HG03558 (cell line): ENCODE measurements around the gene PRG2.

Source experiments
- ATAC-seq: cut with Tn5 transposase; IDR thresholded peaks from one replicate; pipeline ENCODE4 v1.9.1; 2021; ENCODE audit warnings: moderate number of reproducible peaks; ENCODE audit not compliant: unreplicated experiment; ENCODE audit errors: extremely low read depth

PRG2 gene

DNA sequence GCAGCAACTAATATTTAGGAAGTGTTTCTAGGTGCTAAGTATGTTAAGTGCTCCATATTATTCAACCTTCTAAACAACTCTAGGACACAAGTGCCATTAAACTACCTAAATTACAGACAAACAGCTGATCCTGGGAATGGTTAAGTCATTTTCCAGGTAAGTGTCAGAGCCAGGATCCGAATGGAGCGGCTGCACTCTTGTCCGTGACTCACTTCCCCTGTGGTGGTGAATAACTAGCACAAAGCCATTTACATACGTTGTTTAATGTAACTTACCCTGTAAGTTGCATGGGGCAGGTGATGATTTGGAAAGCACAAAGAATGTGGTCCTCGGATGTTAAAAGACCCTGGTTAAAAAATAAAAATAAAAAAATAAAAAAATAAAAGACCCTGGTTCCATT lies 8.8 kb upstream of the PRG2 start:
- no peak for ATAC-seq

DNA sequence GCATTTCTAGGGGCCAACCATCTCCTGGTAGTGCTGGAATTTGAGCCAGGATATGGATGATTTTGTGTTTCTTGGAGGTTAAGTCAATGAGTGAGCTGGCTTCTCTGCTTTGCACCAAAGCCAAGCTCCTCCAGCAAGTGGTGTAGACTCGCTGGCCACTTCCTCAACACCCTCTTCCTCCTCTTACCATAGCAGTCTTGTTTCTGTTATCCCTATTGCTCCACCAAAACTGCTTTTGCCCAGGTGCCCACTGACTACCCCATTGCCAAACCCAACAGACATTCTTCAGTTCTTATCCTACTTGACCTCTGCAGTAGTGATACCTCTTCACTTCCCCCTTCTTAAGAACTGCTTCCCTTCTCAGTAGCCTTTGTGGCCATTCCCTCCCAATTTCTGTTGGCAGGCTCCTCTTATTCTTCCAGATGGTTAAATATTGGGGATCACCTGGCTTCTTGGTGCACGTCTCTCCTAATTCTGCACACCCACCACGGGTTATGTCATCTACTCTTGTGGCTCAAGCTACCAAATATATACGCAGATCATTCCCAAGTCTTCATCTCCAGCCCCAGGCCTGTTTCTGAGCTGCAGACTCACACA lies 7.0 kb upstream of the PRG2 start:
- no peak for ATAC-seq

DNA sequence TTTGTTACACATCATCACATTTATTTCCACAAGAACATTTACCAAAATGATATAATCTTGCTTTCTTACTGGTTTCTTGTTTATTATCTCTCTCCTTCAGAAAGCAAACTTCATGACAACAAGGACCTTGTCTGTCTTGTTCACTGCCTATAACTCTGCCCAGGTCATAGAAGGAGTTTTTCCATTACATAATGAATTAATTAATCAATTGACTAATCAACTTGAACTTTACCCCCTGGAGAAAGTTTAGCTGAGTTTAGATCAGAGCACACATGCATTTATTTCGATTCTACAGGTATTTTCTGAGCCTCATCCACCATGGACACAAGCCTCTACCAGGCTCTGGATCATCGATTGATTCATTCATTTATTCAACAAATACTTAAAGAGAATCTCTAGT lies 6.3 kb upstream of the PRG2 start:
- ATAC-seq: no peak

DNA sequence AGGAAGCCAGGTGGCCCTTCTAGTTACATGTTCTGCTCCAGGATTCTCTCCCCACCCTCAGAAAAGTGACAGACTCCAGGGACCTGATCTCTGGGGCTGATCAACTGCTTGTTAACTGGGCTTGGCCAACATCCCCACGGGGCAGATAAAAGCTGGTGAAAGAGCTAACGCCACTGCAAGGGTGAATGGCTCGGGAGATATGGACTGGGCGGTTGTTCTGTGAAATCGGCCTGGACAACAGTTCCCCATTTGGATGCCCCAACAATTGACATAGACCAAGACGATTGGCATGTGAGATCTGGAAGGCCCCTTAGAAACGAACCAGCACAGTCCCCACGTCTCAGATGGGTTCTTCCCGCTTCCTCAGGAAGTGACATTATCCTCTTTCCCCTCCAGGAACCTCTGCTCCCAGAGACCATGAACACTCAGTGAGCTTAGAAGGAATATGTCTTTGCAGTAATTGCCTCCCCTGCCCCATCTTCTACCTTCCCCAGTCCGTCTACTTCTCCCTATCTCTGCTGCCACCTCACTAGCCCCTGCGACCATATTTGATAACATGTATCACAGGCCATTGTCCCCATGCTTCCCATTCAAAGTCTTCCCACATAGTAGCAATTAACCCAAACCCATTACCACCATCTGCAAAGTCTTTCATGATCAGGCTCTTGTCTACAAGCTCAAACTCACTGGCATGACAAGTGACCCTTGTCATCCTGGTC lies 5.6 kb upstream of the PRG2 start:
- no peak for ATAC-seq

DNA sequence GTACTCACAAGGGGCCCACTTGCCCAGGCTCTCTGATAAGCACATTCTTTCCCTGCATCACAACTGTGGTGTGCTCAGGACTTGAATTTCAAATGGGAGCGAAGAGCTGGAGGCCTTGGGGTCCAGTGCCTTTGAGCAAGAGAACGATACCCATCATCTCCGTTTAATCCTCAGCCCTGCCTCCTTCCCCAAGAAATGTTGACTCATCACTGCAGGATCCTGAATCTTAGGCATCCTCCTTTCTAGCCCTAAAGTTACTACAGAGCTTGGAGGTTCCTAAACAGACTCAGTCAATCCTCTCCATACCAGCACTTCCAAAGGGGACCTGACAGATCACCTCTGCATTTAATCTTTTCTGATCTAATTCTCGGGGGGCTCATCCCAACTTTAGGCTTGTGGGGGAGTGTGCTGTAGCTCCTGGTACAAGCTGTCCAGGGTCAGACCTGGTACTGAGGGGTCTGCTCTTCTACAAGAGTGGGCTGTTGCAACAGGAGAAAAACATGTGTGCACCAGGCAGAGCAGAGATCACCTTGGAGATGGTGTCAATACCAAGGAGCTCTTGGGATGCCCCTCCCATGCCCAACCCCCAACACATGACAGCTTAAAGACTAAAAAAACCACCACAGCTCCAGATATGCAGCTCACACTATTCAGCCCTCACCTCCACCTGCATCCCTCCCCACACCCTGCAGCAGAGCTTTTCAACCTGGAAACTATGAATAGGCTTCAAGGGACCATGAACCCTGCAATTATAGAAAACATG lies 3.9 kb upstream of the PRG2 start:
- ATAC-seq: no peak

DNA sequence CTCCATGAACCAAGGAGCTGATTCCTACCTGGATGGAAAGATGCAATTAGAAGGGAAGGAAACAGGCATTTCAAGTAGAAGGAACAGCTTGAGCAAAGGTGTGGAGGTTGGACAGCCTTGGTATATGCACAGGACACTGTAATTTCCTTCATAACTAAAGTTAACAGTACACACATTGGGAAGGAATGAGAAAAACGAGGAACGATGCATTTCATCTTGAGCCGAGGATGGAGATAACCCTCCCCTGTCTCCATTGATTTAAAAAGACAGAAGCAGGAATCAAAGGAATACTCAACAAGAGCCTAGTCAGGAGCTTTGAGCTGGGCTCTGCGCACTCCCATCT lies 2.3 kb upstream of the PRG2 start:
- no peak for ATAC-seq

DNA sequence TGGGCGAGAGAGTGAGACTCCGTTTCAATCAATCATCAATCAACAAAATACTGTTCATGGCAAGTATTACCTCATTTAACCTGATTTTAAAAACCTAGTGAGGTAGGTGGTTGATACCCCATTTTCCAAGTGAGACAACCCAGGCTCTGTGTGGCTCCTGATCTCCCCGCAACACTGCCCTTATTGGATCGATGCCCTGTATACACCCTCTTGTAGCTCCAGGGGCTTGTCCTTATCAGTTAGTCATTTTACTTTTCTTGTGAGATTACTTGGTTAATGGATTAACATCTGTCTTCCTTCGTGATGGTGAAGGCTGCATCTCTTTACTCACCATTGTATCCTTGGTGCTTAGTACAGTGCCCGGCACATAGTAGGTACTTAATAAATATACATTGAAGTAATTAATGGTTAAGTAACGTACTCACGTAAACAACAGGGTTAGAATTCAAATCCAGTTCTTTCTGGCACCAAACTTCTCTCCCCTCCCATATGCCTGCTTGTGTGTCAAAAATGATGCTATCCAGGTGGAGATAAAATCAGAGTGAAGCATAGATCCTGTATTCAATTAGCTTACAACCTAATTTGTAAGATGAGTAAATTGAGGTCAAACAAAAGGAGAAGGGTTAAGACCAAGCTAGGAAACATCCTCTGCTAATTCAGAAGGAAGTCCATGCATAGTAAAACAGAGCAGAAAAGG lies 1.8 kb upstream of the PRG2 start:
- ATAC-seq: no peak

DNA sequence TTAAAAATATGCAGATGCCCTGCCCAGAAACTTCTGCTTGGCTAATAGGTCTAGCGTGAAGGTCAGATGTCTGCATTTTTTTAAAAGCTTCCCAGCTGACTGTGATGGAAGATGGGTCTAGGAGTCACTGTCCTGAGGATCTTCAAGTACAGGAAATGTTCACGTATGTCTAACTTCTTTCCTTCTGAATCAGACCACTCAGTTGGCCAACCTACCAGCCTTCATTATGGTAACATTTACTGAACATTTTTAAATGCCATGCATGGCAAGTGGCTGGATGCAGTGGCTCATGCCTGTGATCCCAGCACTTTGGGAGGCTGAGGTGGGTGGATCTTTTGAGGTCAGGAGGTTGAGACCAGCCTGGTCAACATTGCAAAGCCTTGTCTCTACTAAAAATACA lies 1.1 kb upstream of the PRG2 start:
- no peak for ATAC-seq

DNA sequence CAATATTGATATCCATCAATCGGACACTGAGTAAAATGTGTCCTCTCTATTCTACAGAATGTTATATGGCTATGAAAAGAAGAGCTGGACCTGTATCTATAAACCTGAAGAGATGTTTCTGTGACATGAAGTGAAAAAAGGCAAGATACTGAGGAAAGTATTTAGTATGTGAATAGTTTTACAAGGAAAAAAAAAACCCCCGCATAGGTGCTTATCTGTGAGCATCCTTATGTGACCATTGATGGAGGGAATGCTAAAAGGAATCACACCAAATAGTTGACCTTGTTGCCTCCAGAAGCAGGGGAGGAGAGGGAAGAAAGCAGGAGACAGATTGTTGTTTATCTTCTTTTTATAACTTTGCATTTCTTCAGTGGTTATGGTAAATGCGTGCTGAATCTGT lies 661 bp upstream of the PRG2 start:
- ATAC-seq: no peak

DNA sequence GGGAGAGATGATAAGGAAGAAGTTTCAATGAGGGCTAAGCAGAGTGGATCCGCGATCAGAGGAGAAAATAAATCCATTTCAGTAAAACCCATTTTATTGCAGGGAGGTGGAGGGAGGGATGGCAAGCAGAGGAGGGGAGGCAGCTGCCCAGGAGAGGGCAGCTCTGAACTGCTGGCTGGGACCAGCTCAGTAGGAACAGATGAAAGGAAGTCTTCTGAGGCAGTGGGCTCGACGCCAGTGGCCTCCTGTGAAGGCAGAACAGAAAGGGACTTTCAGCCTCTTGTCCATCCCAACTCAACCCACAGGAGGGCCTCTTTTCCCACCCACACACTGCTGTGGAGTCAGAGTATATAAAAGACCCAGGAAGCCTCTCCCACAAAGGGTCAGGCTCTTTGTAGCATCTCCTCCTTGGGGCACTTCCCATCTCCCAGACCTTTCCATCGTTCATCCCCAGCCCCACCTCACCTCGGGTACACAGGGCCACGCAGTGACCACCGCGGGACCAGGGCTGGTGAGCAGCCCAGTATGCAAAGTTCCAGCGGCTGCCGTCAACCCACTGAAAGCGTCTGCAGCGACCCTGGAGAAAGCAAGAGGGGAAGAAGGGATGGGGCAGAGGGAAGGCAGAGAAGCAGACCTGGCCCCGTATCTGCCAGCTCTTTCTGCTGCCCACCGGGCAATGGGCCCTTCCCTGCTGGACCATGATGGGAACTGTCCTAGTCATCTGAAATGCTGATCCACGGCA lies 3.0 kb downstream of the PRG2 start:
- no peak for ATAC-seq

DNA sequence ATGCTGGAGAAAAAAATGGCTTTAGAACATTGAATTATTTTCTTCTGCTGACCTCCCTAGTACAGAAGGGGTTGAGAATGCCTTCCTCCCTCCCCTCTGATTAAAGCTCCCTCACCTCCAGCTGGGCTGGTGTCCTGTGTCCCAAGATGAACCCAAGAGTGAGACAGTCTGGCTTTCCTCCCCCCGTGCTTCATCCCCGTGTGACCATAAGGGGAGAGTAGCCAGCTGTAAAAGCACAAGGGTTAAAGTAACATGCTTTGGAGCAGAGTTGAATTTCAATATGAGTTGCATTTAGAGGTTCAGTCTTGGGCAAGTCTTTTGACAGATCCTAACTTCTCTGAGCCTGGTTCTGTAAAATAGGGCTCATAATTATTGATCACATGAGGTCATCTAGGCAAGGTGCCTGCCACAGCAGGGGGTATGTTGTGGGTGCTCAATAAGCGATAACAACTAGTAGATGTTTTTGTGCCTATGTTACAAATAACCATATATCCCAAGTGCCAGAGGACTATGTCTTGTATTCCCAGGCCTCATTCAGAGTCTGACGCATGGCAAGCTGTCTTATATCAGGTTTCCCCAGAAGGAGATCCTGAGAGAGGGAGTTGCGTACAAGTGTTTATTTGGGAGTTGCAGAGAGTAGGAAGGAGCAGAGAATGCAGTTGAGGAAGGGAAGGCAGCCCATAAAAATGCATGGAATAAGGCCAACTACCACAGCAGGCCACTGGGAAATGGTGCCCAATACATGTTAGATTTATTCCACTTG lies 4.1 kb downstream of the PRG2 start:
- ATAC-seq: no peak

DNA sequence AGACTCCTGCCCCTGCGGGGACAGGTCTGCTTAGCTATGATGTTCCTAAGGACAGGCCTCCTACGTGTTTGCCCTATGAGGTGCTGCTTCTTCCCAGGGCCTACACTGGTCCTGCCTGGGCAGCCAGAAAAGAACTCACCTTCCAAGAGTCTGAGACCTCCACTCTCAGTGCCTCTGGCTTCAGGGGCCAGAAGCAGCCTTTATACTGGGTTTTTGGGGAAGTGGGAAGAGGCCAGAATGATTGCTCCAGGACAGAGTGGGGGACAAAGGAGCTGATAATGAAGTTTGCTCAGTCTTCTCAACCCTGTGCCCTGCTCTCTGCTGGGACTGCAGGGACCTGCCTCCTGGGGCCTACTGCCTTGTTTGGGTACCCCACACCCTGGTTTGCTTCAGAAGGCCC lies 9.5 kb downstream of the PRG2 start, which contains the start of gene PRG3:
Gene PRG3, minus strand, starts transcription at position 176 of the 400 bp plus-strand sequence. CDS start 442 bp downstream, outside the sequence.
- no peak for ATAC-seq

DNA sequence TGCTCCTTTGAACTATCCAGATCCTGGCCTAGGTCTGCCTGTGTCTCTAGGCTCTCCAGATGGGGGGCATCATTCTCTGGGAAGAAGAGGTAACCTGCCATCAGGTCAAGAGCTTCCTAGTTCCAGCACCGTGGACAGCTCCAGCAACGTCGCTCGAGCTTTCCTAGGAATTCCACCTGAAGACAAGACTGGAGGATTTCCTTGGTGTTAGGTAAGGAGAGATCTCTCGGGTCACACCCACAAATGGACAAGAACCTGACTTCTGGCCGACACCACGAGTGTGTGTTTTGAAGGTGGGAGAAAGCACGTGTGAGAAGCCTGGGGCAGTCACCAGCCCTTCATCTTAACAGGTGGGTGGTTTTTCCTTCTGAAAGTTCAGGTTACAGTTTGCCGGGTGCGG lies 10.7 kb downstream of the PRG2 start:
- ATAC-seq: no peak

DNA sequence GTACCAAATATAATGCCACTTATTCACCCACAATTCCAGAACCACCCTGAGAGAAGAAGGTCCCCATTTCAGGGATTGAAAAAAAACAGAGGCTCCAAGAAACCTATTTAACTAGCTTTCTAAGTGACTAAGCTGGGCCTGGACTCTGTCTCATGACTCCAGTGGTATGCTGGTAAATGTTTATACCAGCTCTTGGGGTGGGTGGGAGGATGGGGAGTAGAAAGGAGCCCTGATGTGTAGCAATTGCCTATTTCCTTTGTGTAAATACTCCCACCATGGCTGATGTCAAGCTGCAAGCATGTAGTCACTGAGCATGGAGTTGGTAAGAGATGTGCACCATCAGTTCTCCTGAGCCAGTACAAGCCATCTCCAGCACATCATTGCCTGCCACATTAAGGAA lies 12.3 kb downstream of the PRG2 start:
- no peak for ATAC-seq

DNA sequence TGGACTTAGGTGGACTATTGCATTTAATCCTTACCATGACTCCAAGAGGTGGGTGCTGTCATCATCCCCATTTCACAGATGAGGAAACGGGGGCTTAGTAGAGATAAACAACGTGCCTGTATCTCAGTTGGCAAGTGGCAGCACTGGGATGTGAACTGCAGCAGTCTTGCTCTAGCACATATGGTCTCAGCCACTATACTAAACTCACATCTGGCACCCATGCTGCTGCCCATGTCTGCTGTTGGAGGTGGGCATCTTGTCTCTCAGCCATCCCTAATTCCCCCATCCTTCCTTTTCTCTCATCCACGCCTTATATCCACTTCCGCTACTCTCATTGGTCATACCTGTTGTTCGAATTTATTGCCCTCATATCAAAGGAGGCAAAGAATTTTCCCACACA lies 13.3 kb downstream of the PRG2 start:
- ATAC-seq: no peak

DNA sequence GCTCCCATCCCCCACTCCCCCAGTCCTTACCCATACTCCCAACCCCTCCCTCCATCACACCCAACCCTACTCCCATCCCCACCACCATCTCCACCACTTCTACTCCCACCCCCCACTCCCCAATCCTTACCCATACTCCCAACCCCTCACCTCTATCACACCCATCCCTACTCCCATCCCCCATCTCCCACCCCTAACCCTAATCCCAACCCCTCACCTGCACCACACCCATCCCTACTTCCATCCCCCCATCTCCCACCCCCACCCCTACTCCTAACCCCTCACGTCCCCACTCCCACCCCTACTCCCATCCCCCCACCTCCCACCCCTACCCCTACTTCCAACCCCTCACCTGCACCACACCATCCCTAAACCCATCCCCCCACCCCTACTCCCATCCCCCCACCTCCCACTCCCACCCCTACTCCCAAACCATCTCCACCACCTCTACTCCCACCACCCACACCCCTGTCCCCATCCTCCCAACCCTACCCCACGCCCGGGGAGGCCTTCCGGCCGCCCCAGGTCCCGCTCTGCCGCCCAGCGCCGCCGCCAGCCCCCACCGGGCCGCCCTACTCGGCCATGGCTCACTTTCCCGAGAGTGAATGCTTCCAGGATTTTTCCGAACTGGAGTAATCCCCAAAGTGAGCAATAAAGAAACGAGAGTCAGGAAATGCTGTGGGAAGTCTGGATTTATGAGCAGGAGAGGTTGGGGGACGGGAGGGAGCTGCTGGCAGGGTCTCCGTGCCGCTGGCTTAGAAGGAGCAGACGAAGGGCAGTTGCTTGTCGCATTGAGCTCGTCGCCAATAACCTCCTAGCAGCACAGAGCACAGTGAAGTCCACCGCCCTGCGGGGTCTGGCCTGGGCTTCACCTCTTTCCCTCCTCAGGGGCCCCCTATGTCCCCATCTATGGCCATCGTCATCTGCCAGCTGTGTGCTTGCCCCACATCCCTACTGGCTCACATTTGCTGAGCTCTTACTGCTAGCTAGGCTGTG lies 14.1 kb downstream of the PRG2 start:
- no peak for ATAC-seq

DNA sequence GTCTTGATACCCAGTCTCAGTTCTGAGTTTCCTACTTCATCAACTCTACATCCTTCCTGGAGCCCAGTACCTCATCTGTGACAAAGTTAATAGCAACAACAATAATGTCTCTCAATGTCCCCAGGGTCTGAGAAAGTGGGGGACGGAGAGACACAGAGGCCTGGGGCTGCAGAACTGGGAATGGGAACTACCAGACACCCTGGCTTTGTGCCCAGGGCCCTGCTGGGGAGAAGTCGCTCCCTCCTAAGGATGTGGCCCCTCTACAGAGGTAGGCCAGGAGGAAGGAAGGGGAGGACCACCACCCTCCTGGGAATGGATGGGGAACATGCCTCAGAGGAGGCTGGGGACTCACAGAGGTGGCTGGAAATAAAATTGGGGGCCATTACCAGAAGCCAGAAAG lies 15.0 kb downstream of the PRG2 start:
- ATAC-seq: no peak

DNA sequence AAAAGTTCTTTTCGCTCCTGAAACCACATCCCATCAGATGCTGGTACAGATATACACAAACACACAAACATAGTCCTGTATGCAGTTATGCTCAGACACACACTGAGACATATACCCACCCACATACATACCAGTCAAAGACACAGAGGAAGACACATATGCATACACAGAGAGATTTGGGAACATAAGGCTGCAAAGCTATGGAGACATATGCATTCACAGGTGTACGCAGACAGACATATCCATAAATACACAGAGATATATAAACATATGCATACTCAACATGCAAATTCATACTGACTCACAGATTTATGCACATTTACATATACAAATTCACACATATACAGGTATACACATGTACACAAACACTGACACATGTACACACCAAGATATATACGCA lies 15.5 kb downstream of the PRG2 start:
- no peak for ATAC-seq
